Inferior parietal cortex (tissue), 1 donor: ENCODE results near the gene ZDHHC8.

Experiments
- DNase-seq: peaks from one replicate; pipeline ENCODE4 v3.0.0-alpha.2; 2016; ENCODE audit errors: extremely low spot score

ZDHHC8 gene

GRCh38 chr22:20143883-20144665 is 12.5 kb downstream of the ZDHHC8 start:
- DNase-seq: no peak

- DNase-seq: no peak
These were observed 13.7 kb downstream of the ZDHHC8 start for GRCh38 chr22:20145206-20145831.

GRCh38 chr22:20145832-20146223 is 14.2 kb downstream of the ZDHHC8 start:
- DNase-seq: no peak

GRCh38 chr22:20146777-20147176 is 15.2 kb downstream of the ZDHHC8 start:
- DNase-seq: no peak

GRCh38 chr22:20147237-20147988 is 15.8 kb downstream of the ZDHHC8 start:
- DNase-seq: no peak

GRCh38 chr22:20148414-20148813 is 16.8 kb downstream of the ZDHHC8 start:
- no peak for DNase-seq

- DNase-seq: no peak
These were observed 17.9 kb downstream of the ZDHHC8 start for GRCh38 chr22:20149257-20150250.

- DNase-seq: no peak
These were observed 19.0 kb downstream of the ZDHHC8 start, which contains the start of gene CCDC188 for GRCh38 chr22:20150381-20151275. Gene CCDC188, minus strand, starts transcription at chr22:20151055. Its CDS starts 69 bp downstream, at chr22:20150986.

- no peak for DNase-seq
These were observed 19.6 kb downstream of the ZDHHC8 start for GRCh38 chr22:20151276-20151588.

- no peak for DNase-seq
These were observed 20.9 kb downstream of the ZDHHC8 start for GRCh38 chr22:20152464-20152890.

GRCh38 chr22:20153945-20154344 is 22.3 kb downstream of the ZDHHC8 start:
- no peak for DNase-seq

GRCh38 chr22:20154602-20155187 is 23.1 kb downstream of the ZDHHC8 start:
- DNase-seq: no peak

- DNase-seq: peak; percentile 56
These were observed 23.9 kb downstream of the ZDHHC8 start for GRCh38 chr22:20155330-20156041.

- DNase-seq: no peak
These were observed 24.4 kb downstream of the ZDHHC8 start for GRCh38 chr22:20156042-20156389.

- DNase-seq: peak; percentile 87
These were observed 25.2 kb downstream of the ZDHHC8 start for GRCh38 chr22:20156611-20157429.

- no peak for DNase-seq
These were observed 26.0 kb downstream of the ZDHHC8 start for GRCh38 chr22:20157430-20158183.

GRCh38 chr22:20158391-20159036 is 26.9 kb downstream of the ZDHHC8 start:
- DNase-seq: no peak
